GM23248 (cell line): ENCODE results near the gene CD74. TPM values are rescaled to one million over a fixed set of nuclear protein-coding genes. Genes with fewer than 3 reads are reported as not detected.

Experiments
- DNase-seq: peaks from one replicate; pipeline ENCODE4 v3.0.0-alpha.2; 2015
- H2AFZ ChIP-seq: fragments of 200-600 bp; sonication (generic); 2 replicates; pipeline ENCODE4 v1.6.1; 2016; ENCODE audit warnings: antibody characterized with exemption
- H3F3A ChIP-seq: fragments of 200-600 bp; sonication (generic); 2 replicates; pipeline ENCODE4 v1.6.1; 2016; ENCODE audit warnings: mild to moderate bottlenecking, antibody characterized with exemption, mixed run types; ENCODE audit not compliant: insufficient read depth
- H3K27ac ChIP-seq: fragments of 200-600 bp; sonication (generic); 2 replicates; pipeline ENCODE4 v1.5.1; 2016; ENCODE audit warnings: mild to moderate bottlenecking
- H3K27me3 ChIP-seq: fragments of 200-600 bp; sonication (generic); replicated peaks from 2 replicates; pipeline ENCODE4 v1.6.1; 2016; ENCODE audit warnings: mild to moderate bottlenecking; ENCODE audit not compliant: insufficient read depth
- H3K36me3 ChIP-seq: fragments of 200-600 bp; sonication (generic); 2 replicates; pipeline ENCODE4 v1.6.1; 2016; ENCODE audit warnings: low read depth, mild to moderate bottlenecking
- H3K4me1 ChIP-seq: fragments of 200-600 bp; sonication (generic); 2 replicates; pipeline ENCODE4 v1.6.1; 2016; ENCODE audit warnings: mild to moderate bottlenecking; ENCODE audit not compliant: insufficient read depth
- H3K4me2 ChIP-seq: fragments of 200-600 bp; sonication (generic); one replicate; pipeline ENCODE4 v1.6.1; 2016; ENCODE audit warnings: mild to moderate bottlenecking; ENCODE audit not compliant: unreplicated experiment
- H3K4me3 ChIP-seq: fragments of 200-600 bp; sonication (generic); 2 replicates; pipeline ENCODE4 v1.5.1; 2016; ENCODE audit warnings: mild to moderate bottlenecking
- H3K79me2 ChIP-seq: fragments of 200-600 bp; sonication (generic); 2 replicates; pipeline ENCODE4 v1.6.1; 2016; ENCODE audit warnings: mild to moderate bottlenecking; ENCODE audit not compliant: insufficient read depth
- H3K9ac ChIP-seq: fragments of 200-600 bp; sonication (generic); 2 replicates; pipeline ENCODE4 v1.6.1; 2016; ENCODE audit warnings: mild to moderate bottlenecking
- H3K9me2 ChIP-seq: fragments of 200-600 bp; sonication (generic); 2 replicates; pipeline ENCODE4 v1.6.1; 2016; ENCODE audit warnings: mixed run types, mild to moderate bottlenecking, moderate library complexity; ENCODE audit not compliant: insufficient read depth
- H3K9me3 ChIP-seq: fragments of 200-600 bp; sonication (generic); one replicate; pipeline ENCODE4 v1.6.1; 2017; ENCODE audit warnings: low read depth
- H4K20me1 ChIP-seq: fragments of 200-600 bp; sonication (generic); 2 replicates; pipeline ENCODE4 v1.6.0; 2016; ENCODE audit not compliant: insufficient read depth
- EZH2 ChIP-seq: fragments of 200-600 bp; sonication (generic); IDR thresholded peaks from 2 replicates; pipeline ENCODE4 v1.6.1; 2018; ENCODE audit warnings: antibody characterized with exemption, mild to moderate bottlenecking; ENCODE audit not compliant: insufficient read depth, poor library complexity, severe bottlenecking
- EZH2phosphoT487 ChIP-seq: fragments of 200-600 bp; sonication (generic); IDR thresholded peaks from 2 replicates; pipeline ENCODE4 v1.6.1; 2018; ENCODE audit warnings: antibody characterized with exemption, moderate library complexity, mild to moderate bottlenecking, low read depth; ENCODE audit not compliant: insufficient read depth
- WGBS, 2 experiments: methylation state at CpG; one replicate each; pipeline ENCODE4 v1.1.6; 2015 to 2017; ENCODE audit warnings: low lambda C conversion rate in 2 of 2, low coverage in 1 of 2; ENCODE audit errors: missing lambda C conversion rate in 2 of 2; 5-methylcytosine and 5-hydroxymethylcytosine counted together
- in situ Hi-C: fragments of 300-500 bp; cut with MboI; formaldehyde crosslinking; loops from 2 replicates; pipeline ENCODE4 v1.15.0; 2020
- polyA plus RNA-seq: library from polyadenylated mRNA; unstranded; fragments of >200 nt; fragmentation: Nextera tagmentation; extraction: Ambion mirVana; gene quantifications from 2 replicates; pipeline ENCODE4 v1.2.1, GENCODE V29; 2016
- total RNA-seq: library from RNA; depleted of rRNA; stranded (reverse); fragments of >200 nt; shearing (Covaris generic); gene quantifications from 2 replicates; pipeline ENCODE4 v1.2.3, GENCODE V29; 2014

The CD74 gene
- total and polyA plus RNA-seq, 2 experiments from 2014 or later: 2.7 TPM; not detected in 1

- Histone ChIP-seq H3K4me1 (no peaks in the 10 kb centered on the region), H3K9me3 (no peaks in the 10 kb centered on the region), H3K27me3 (no peaks in the 10 kb centered on the region), H3K79me2 (no peaks in the 10 kb centered on the region), H3K4me3 (no peak overlapping the region), H3K9me2 (no peaks in the 10 kb centered on the region), H3K36me3 (peaks cover 6% of the 10 kb centered on the region; the same call in 1 of the 2 replicates), H3K9ac (no peak overlapping the region), H3K4me2 (no peak overlapping the region), H2AFZ (no peak overlapping the region), H3K27ac (no peak overlapping the region), H3F3A (no peaks in the 10 kb centered on the region), H4K20me1 (no peaks in the 10 kb centered on the region)
- DNase-seq: no peak
- in situ Hi-C loops: no loop called here
- TF ChIP-seq EZH2phosphoT487: no peak
- no peak for TF ChIP-seq EZH2
- 97 to 98% methylated on average over 3 of the region's 3 CpGs for WGBS, 2 experiments
Observed at GRCh38 chr5:150391986-150392385, 20.7 kb downstream of the CD74 start.

DNA sequence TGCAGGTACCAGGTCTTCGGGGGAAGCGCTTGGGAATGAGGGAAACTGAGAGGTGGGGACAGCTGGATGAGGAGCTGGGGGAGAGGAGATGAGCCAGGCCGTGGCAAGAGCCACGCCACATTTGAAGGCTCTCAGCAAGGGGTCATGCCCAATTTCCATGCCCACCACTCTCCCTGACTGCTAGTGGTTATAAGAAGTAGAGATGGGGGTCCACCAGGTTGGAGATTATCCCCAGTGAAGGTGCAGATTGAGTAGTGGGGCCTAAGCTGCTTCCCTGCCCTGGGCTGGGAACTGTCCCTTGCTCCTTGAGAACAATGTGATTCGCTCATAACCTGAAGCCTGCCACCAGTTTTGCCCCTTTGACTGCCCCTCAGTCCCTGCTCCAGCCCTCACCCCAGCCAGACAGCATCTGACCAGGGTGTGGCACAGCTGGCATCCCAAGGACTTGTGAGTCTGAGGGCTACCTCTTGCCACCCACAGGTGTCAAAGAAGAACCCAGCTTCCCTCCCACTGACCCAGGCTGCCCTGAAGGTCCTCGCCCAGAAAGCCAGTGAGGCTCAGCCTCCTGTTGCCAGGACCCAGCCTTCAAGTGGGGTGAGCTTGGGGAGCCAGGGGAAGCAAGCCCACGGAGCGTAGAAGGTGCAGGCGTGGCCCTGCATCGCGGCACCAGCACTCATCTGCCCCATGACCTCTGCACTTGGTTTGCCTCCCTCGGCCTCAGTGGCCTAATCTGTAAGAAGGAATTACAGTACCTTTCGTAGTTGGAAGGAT, 21.5 kb downstream of the CD74 start:
- no peak overlapping the region for H3K4me3 ChIP-seq

DNA sequence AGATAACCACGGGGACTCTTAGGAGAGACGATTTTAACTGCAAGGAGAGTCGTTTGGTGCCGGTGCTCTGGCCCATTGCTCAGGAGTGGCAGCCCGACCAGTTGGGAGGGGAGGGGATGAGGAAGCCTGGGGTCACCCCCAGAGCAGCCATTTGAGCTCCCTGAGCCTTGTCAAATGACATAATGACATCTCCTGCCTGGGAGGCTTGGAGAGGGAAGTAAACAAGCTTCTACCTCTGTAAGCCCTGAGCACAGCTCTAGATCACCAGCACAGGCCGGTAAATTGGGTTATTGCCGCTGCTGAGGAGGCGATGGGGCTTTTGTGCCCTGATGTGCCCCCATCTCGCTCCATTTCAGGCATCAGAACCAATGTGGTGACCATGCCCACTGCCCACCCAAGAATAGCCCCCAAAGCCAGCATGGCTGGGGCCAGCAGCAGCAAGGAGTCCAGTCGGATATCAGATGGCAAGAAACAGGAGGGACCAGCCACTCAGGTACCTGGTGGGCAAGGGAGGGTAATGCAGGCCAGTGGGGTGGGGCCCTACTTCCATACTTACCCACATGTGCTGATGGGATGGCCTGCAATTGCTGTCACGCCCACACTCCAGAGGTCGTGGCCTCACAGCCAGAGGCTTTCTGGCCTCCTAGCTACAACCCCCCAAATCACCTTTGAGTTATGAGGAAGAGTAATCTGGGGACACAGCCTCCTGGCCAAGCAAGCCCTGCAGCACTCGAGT, 23.0 kb downstream of the CD74 start:
- Histone ChIP-seq H3K4me1 (no peaks in the 10 kb centered on the region), H4K20me1 (no peaks in the 10 kb centered on the region), H3K4me3 (no peak overlapping the region), H3K79me2 (no peaks in the 10 kb centered on the region), H2AFZ (no peak overlapping the region), H3F3A (no peaks in the 10 kb centered on the region), H3K9me3 (no peaks in the 10 kb centered on the region), H3K4me2 (no peak overlapping the region), H3K36me3 (peaks cover 6% of the 10 kb centered on the region; the same call in 1 of the 2 replicates), H3K9ac (no peak overlapping the region), H3K27ac (no peak overlapping the region), H3K27me3 (no peaks in the 10 kb centered on the region), H3K9me2 (no peaks in the 10 kb centered on the region)
- WGBS, 2 experiments: 71 to 73% methylated on average over 13 of the region's 13 CpGs
- in situ Hi-C loops: no loop called here
- no peak for TF ChIP-seq EZH2phosphoT487
- TF ChIP-seq EZH2: no peak
- DNase-seq: no peak

More for the DNA sequence above, 21.5 kb downstream of the CD74 start:
- no peaks in the 10 kb centered on the region for H3K9me2 ChIP-seq
- H3K4me1 ChIP-seq: no peaks in the 10 kb centered on the region
- no peaks in the 10 kb centered on the region for H3K9me3 ChIP-seq
- no peak overlapping the region for H3K9ac ChIP-seq
- peaks cover 6% of the 10 kb centered on the region; the same call in 1 of the 2 replicates for H3K36me3 ChIP-seq
- TF ChIP-seq EZH2phosphoT487 (no peak), EZH2 (no peak)
- no peak overlapping the region for H2AFZ ChIP-seq
- no peaks in the 10 kb centered on the region for H3K27me3 ChIP-seq
- no peaks in the 10 kb centered on the region for H3F3A ChIP-seq
- DNase-seq: no peak
- H3K79me2 ChIP-seq: no peaks in the 10 kb centered on the region
- WGBS, 2 experiments: 90 to 95% methylated on average over 13 of the region's 13 CpGs
- in situ Hi-C loops: no loop called here
- no peak overlapping the region for H3K27ac ChIP-seq
- H3K4me2 ChIP-seq: no peak overlapping the region
- no peaks in the 10 kb centered on the region for H4K20me1 ChIP-seq

GRCh38 chr5:150386024-150386855, 26.5 kb downstream of the CD74 start:
- in situ Hi-C loops: no loop called here
- H2AFZ ChIP-seq: no peak overlapping the region
- H3K9me3 ChIP-seq: no peaks in the 10 kb centered on the region
- H3K9me2 ChIP-seq: no peaks in the 10 kb centered on the region
- peaks cover 15% of the 10 kb centered on the region; the same call in 1 of the 2 replicates for H3K36me3 ChIP-seq
- H3K4me2 ChIP-seq: no peak overlapping the region
- no peak for DNase-seq
- no peak overlapping the region for H3K4me3 ChIP-seq
- no peaks in the 10 kb centered on the region for H3K27me3 ChIP-seq
- no peaks in the 10 kb centered on the region for H3F3A ChIP-seq
- TF ChIP-seq EZH2phosphoT487 (no peak), EZH2 (no peak)
- H3K79me2 ChIP-seq: no peaks in the 10 kb centered on the region
- no peak overlapping the region for H3K9ac ChIP-seq
- H3K27ac ChIP-seq: no peak overlapping the region
- 89 to 90% methylated on average over 15 of the region's 15 CpGs for WGBS, 2 experiments
- H4K20me1 ChIP-seq: no peaks in the 10 kb centered on the region
- H3K4me1 ChIP-seq: no peaks in the 10 kb centered on the region
